GM12878 (cell line): ENCODE data around the gene ATOSA. TPM values are rescaled to one million over a fixed set of nuclear protein-coding genes. Genes with fewer than 3 reads are reported as not detected.

Source experiments
- CBX5 ChIP-seq: sonication (generic); IDR thresholded peaks from 2 replicates; pipeline ENCODE4 v1.6.1; 2016; ENCODE audit warnings: low read depth, moderate library complexity, mild to moderate bottlenecking, inconsistent platforms
- CTCF ChIP-seq, 3 experiments: IDR thresholded peaks in 2 of 3; conservative IDR thresholded peaks in 1 of 3; 2 replicates each; pipeline ENCODE4 v1.5.1; 2011; ENCODE audit warnings: low read depth in 3 of 3, low read length in 3 of 3, mild to moderate bottlenecking in 3 of 3, control low read depth in 2 of 3, moderate library complexity in 2 of 3, inconsistent platforms in 1 of 3, mixed read lengths in 1 of 3; ENCODE audit not compliant: control insufficient read depth in 2 of 3, insufficient read depth in 1 of 3; ENCODE audit errors: extremely low read depth in 1 of 3
- EGR1 ChIP-seq, 2 experiments: IDR thresholded peaks; 1 replicate in 1 of 2; 2 replicates in 1 of 2; pipeline ENCODE4 v1.6.1; 2011 to 2012; ENCODE audit warnings: low read depth in 2 of 2, low read length in 2 of 2, borderline replicate concordance in 1 of 2, mild to moderate bottlenecking in 1 of 2, moderate library complexity in 1 of 2
- IRF3 ChIP-seq: fragments of 450-650 bp; IDR thresholded peaks from 2 replicates; pipeline ENCODE4 v1.6.1; 2014; ENCODE audit warnings: mild to moderate bottlenecking
- POLR2A ChIP-seq: IDR thresholded peaks from 2 replicates; pipeline ENCODE4 v1.6.1; 2011; ENCODE audit warnings: low read depth, mild to moderate bottlenecking, low read length
- POLR2AphosphoS5 ChIP-seq: IDR thresholded peaks from 2 replicates; pipeline ENCODE4 v1.6.1; 2011; ENCODE audit warnings: mild to moderate bottlenecking, low read length, inconsistent platforms
- PRDM15 ChIP-seq: fragments of 450-650 bp; formaldehyde crosslinking; IDR thresholded peaks from 2 replicates; pipeline ENCODE4 v1.4.0; 2020; ENCODE audit warnings: mild to moderate bottlenecking, moderate library complexity
- RAD21 ChIP-seq: IDR thresholded peaks from 2 replicates; pipeline ENCODE4 v1.6.1; 2011; ENCODE audit warnings: mild to moderate bottlenecking, low read depth, low read length, moderate library complexity; ENCODE audit not compliant: insufficient read depth
- RBBP5 ChIP-seq: fragments of 200-600 bp; sonication (generic); conservative IDR thresholded peaks from 2 replicates; pipeline ENCODE4 v1.6.1; 2016
- RCOR1 ChIP-seq: conservative IDR thresholded peaks from 2 replicates; pipeline ENCODE4 v1.6.1; 2012; ENCODE audit warnings: low read depth, low read length, improper control_type of control experiment
- REST ChIP-seq: IDR thresholded peaks from 2 replicates; pipeline ENCODE4 v1.6.1; 2012; ENCODE audit warnings: mild to moderate bottlenecking, low read depth, low read length
- polyA plus RNA-seq, 11 experiments: library from polyadenylated mRNA; depleted of rRNA in 4 of 11; unstranded in 6 of 11; stranded (reverse) in 5 of 11; fragments of >200 nt; fragmentation: Nextera tagmentation in 4 of 11; fragmentation: Illumina TruSeq in 1 of 11; extraction: Ambion mirVana in 4 of 11; extraction: Trizol in 1 of 11; gene quantifications; 1 replicate in 1 of 11; 2 replicates in 10 of 11; pipeline versions ENCODE4 v1.2.1 to v1.2.3, GENCODE V29; 2011 to 2016; ENCODE audit warnings: inconsistent platforms in 2 of 11, missing spikeins in 2 of 11, low read depth in 1 of 11
- total RNA-seq, 4 experiments: library from RNA; depleted of rRNA in 3 of 4; stranded (reverse); fragments of >200 nt in 3 of 4; fragmentation: Illumina TruSeq in 1 of 4; extraction: Trizol in 1 of 4; gene quantifications; 2 replicates each; pipeline versions ENCODE4 v1.2.1 to v1.2.3, GENCODE V29; 2013 to 2021

Gene ATOSA
- total and polyA plus RNA-seq, 10 of the 15 experiments (the other 5 are each of a cell fraction or from before 2014, with no cell fraction given), result 6.8 to 24.3 (median 14.6) TPM

- TF ChIP-seq CTCF (IDR thresholded peaks at IDR 0.05 in 2 of 3, conservative IDR thresholded peaks at IDR 0.05 in 1 of 3; ENCODE audit: control insufficient read depth in 2 of 3, extremely low read depth in 1 of 3, insufficient read depth in 1 of 3, low read depth in 3 of 3, low read length in 3 of 3) (no peak), EGR1 (IDR thresholded peaks at IDR 0.05; ENCODE audit: borderline replicate concordance in 1 of 2, low read depth in 2 of 2, low read length in 2 of 2) (no peak), POLR2A (no peak), RAD21 (no peak), RBBP5 (no peak), CBX5 (no peak), REST (no peak), POLR2AphosphoS5 (no peak), IRF3 (no peak), PRDM15 (CRISPR knock-in tag) (no peak), RCOR1 (no peak)
Observed at GRCh38 chr15:52672661-52673060, 6.5 kb downstream of the ATOSA start (continued).
